H9 (cell line): ENCODE results near the gene ATP8B4. TPM values are rescaled to one million over a fixed set of nuclear protein-coding genes. Genes with fewer than 3 reads are reported as not detected.

Experiments used
- DNase-seq: peaks from one replicate; pipeline ENCODE4 v3.0.0-alpha.2; 2017
- H2AFZ ChIP-seq: one replicate; pipeline ENCODE4 v1.6.1; 2013; ENCODE audit warnings: mild to moderate bottlenecking, low read length, control low read depth, moderate library complexity
- H2AK5ac ChIP-seq: 2 replicates; pipeline ENCODE4 v1.6.1; 2013; ENCODE audit warnings: low read length, control low read depth, mixed read lengths; ENCODE audit not compliant: insufficient read length
- H2BK120ac ChIP-seq: one replicate; pipeline ENCODE4 v1.6.1; 2013; ENCODE audit warnings: low read depth, mild to moderate bottlenecking, low read length, control low read depth, inconsistent platforms; ENCODE audit not compliant: poor library complexity, severe bottlenecking
- H2BK12ac ChIP-seq: 2 replicates; pipeline ENCODE4 v1.6.1; 2013; ENCODE audit warnings: low read length, control low read depth, mixed read lengths, low read depth; ENCODE audit not compliant: insufficient read length
- H2BK15ac ChIP-seq: 2 replicates; pipeline ENCODE4 v1.6.1; 2013; ENCODE audit warnings: low read depth, low read length, control low read depth
- H2BK20ac ChIP-seq: one replicate; pipeline ENCODE4 v1.6.1; 2013; ENCODE audit warnings: low read depth, mild to moderate bottlenecking, low read length, control low read depth, inconsistent platforms; ENCODE audit not compliant: poor library complexity, severe bottlenecking
- H2BK5ac ChIP-seq: 2 replicates; pipeline ENCODE4 v1.6.1; 2013; ENCODE audit warnings: low read length, control low read depth, mixed read lengths; ENCODE audit not compliant: insufficient read length
- H3K14ac ChIP-seq: 2 replicates; pipeline ENCODE4 v1.6.1; 2013; ENCODE audit warnings: low read length, control low read depth; ENCODE audit not compliant: insufficient read depth
- H3K18ac ChIP-seq: 2 replicates; pipeline ENCODE4 v1.6.1; 2013; ENCODE audit warnings: low read depth, mild to moderate bottlenecking, mixed read lengths, low read length, control low read depth; ENCODE audit not compliant: insufficient read length
- H3K23ac ChIP-seq: 2 replicates; pipeline ENCODE4 v1.6.1; 2013; ENCODE audit warnings: low read length, control low read depth, mixed read lengths, low read depth; ENCODE audit not compliant: insufficient read length
- H3K23me2 ChIP-seq: 2 replicates; pipeline ENCODE4 v1.6.1; 2013; ENCODE audit warnings: low read depth, mild to moderate bottlenecking, mixed read lengths, low read length, control low read depth; ENCODE audit not compliant: insufficient read length, poor library complexity, severe bottlenecking
- H3K27ac ChIP-seq: 2 replicates; pipeline ENCODE4 v1.5.1; 2013; ENCODE audit warnings: low read length, control low read depth, mixed read lengths, low read depth; ENCODE audit not compliant: insufficient read length
- H3K27me3 ChIP-seq: 2 replicates; pipeline ENCODE4 v1.6.1; 2013; ENCODE audit warnings: low read length, control low read depth, inconsistent platforms; ENCODE audit not compliant: insufficient read depth
- H3K4ac ChIP-seq: 2 replicates; pipeline ENCODE4 v1.6.1; 2013; ENCODE audit warnings: low read depth, mild to moderate bottlenecking, control low read depth, inconsistent platforms, low read length, moderate library complexity
- H3K4me1 ChIP-seq: 2 replicates; pipeline ENCODE4 v1.6.1; 2013; ENCODE audit warnings: low read length, control low read depth, inconsistent platforms; ENCODE audit not compliant: insufficient read depth
- H3K4me2 ChIP-seq: 2 replicates; pipeline ENCODE4 v1.6.1; 2013; ENCODE audit warnings: low read length, control low read depth, mixed read lengths; ENCODE audit not compliant: insufficient read length, insufficient read depth
- H3K56ac ChIP-seq: 2 replicates; pipeline ENCODE4 v1.6.1; 2013; ENCODE audit warnings: low read depth, mild to moderate bottlenecking, mixed read lengths, low read length, control low read depth; ENCODE audit not compliant: insufficient read length
- H3K79me1 ChIP-seq: 2 replicates; pipeline ENCODE4 v1.6.1; 2013; ENCODE audit warnings: low read depth, mild to moderate bottlenecking, moderate library complexity, low read length, control low read depth, inconsistent platforms; ENCODE audit not compliant: insufficient read depth, poor library complexity, severe bottlenecking
- H3K79me2 ChIP-seq: 2 replicates; pipeline ENCODE4 v1.6.1; 2013; ENCODE audit warnings: low read length, control low read depth, inconsistent platforms; ENCODE audit not compliant: insufficient read depth
- H3K9ac ChIP-seq: 2 replicates; pipeline ENCODE4 v1.6.1; 2013; ENCODE audit warnings: low read length, control low read depth, mixed read lengths; ENCODE audit not compliant: insufficient read length; ENCODE audit errors: extremely low read depth
- H3K9me3 ChIP-seq: one replicate; pipeline ENCODE4 v1.6.1; 2013; ENCODE audit warnings: low read depth, low read length, inconsistent platforms; ENCODE audit not compliant: control insufficient read depth
- H3T11ph ChIP-seq: one replicate; pipeline ENCODE4 v1.6.1; 2013; ENCODE audit warnings: mild to moderate bottlenecking, low read length, control low read depth, inconsistent platforms
- H4K20me1 ChIP-seq: one replicate; pipeline ENCODE4 v1.6.1; 2013; ENCODE audit not compliant: control insufficient read depth, insufficient read length, insufficient read depth
- H4K5ac ChIP-seq: 2 replicates; pipeline ENCODE4 v1.6.1; 2013; ENCODE audit warnings: low read depth, mild to moderate bottlenecking, mixed read lengths, low read length, control low read depth; ENCODE audit not compliant: insufficient read length
- H4K8ac ChIP-seq: replicated peaks from 2 replicates; pipeline ENCODE4 v1.6.1; 2013; ENCODE audit warnings: low read length, control low read depth, mixed read lengths, low read depth; ENCODE audit not compliant: insufficient read length
- H4K91ac ChIP-seq: 2 replicates; pipeline ENCODE4 v1.6.1; 2013; ENCODE audit warnings: low read depth, mild to moderate bottlenecking, moderate library complexity, mixed read lengths, low read length, control low read depth; ENCODE audit not compliant: insufficient read length
- H3K27ac Mint-ChIP-seq, 3 experiments: 2 replicates in 2 of 3; 3 replicates in 1 of 3; pipeline ENCODE4 v1.8.0; 2020 to 2021; ENCODE audit warnings: mixed read lengths in 3 of 3, mild to moderate bottlenecking in 1 of 3, moderate library complexity in 1 of 3
- H3K27me3 Mint-ChIP-seq: 2 replicates; pipeline ENCODE4 v1.8.0; 2021; ENCODE audit warnings: low read depth, mild to moderate bottlenecking, moderate library complexity, mixed read lengths
- H3K36me3 Mint-ChIP-seq, 3 experiments: 2 replicates in 2 of 3; 3 replicates in 1 of 3; pipeline ENCODE4 v1.8.0; 2020 to 2021; ENCODE audit warnings: low read depth in 3 of 3, mixed read lengths in 3 of 3; ENCODE audit not compliant: insufficient read depth in 1 of 3
- H3K4me1 Mint-ChIP-seq, 2 experiments: 2 replicates each; pipeline ENCODE4 v1.8.0; 2020; ENCODE audit warnings: mixed read lengths in 2 of 2
- H3K4me3 Mint-ChIP-seq, 2 experiments: 2 replicates in 1 of 2; 3 replicates in 1 of 2; pipeline ENCODE4 v1.8.0; 2020 to 2021; ENCODE audit warnings: mild to moderate bottlenecking in 2 of 2, mixed read lengths in 2 of 2, moderate library complexity in 1 of 2
- H3K9me3 Mint-ChIP-seq, 2 experiments: 2 replicates in 1 of 2; 3 replicates in 1 of 2; pipeline ENCODE4 v1.8.0; 2020; ENCODE audit warnings: mild to moderate bottlenecking in 2 of 2, mixed read lengths in 2 of 2, moderate library complexity in 1 of 2
- CTCF ChIP-seq: fragments of 200-600 bp; sonication (generic); conservative IDR thresholded peaks from 3 replicates; pipeline ENCODE4 v1.8.0; 2021; ENCODE audit warnings: antibody characterized with exemption, mild to moderate bottlenecking
- WGBS: extraction: QIAGEN DNeasy Blood & Tissue Kit; methylation state at CpG from one replicate; pipeline ENCODE4 v1.1.7; 2013; ENCODE audit warnings: missing lambda C conversion rate, low lambda C conversion rate, mixed read lengths; ENCODE audit not compliant: insufficient read length; ENCODE audit errors: extremely low coverage; 5-methylcytosine and 5-hydroxymethylcytosine counted together
- total RNA-seq: library from RNA; stranded (reverse); gene quantifications from 2 replicates; pipeline ENCODE4 v1.2.1, GENCODE V29; 2021

Gene ATP8B4
- total RNA-seq, 1 experiment from 2014 or later = 0.52 TPM

GRCh38 chr15:50135031-50135551 is 16.1 kb upstream of the ATP8B4 start:
- Histone ChIP-seq H3K27me3 (no peaks in the 10 kb centered on the region), H2BK120ac (no peak overlapping the region), H2BK12ac (no peak overlapping the region), H4K5ac (no peak overlapping the region), H3K79me2 (no peaks in the 10 kb centered on the region), H3K23me2 (no peaks in the 10 kb centered on the region), H2BK15ac (no peak overlapping the region), H3K4me2 (no peak overlapping the region), H3K9me3 (no peaks in the 10 kb centered on the region), H3K27ac (no peak overlapping the region), H2BK5ac (no peak overlapping the region), H3K4ac (no peak overlapping the region), H3T11ph (no peak overlapping the region), H4K91ac (no peak overlapping the region), H3K4me1 (no peaks in the 10 kb centered on the region), H3K14ac (no peak overlapping the region), H3K56ac (no peak overlapping the region), H3K79me1 (no peaks in the 10 kb centered on the region), H2AK5ac (no peak overlapping the region), H3K9ac (no peak overlapping the region), H3K23ac (no peak overlapping the region), H4K8ac (no peak overlapping the region), H2BK20ac (no peak overlapping the region), H2AFZ (no peak overlapping the region), H3K18ac (no peak overlapping the region), H4K20me1 (no peaks in the 10 kb centered on the region)
- H3K4me3 Mint-ChIP-seq = no peak overlapping the region
- TF ChIP-seq CTCF = no peak
- H3K27me3 Mint-ChIP-seq = no peaks in the 10 kb centered on the region
- H3K36me3 Mint-ChIP-seq = no peaks in the 10 kb centered on the region; a peak in 1 of 7 replicates
- WGBS = no CpG with 5 or more reads among the region's 5 CpGs
- H3K9me3 Mint-ChIP-seq = peaks cover 2 to 5% of the 10 kb centered on the region in 2 experiments; a peak in 2 of 5 replicates
- DNase-seq = no peak
- H3K4me1 Mint-ChIP-seq = peaks cover 0 to 5% of the 10 kb centered on the region in 2 experiments; a peak in 1 of 4 replicates
- H3K27ac Mint-ChIP-seq = no peak overlapping the region
